ENCODE results near the gene TMEM126A.
"Not testable (repeated sequence)": the region's sequence is repeated elsewhere in the genome, so short reads cannot be mapped to it uniquely, and the experiment has no call there.

TMEM126A gene

DNA sequence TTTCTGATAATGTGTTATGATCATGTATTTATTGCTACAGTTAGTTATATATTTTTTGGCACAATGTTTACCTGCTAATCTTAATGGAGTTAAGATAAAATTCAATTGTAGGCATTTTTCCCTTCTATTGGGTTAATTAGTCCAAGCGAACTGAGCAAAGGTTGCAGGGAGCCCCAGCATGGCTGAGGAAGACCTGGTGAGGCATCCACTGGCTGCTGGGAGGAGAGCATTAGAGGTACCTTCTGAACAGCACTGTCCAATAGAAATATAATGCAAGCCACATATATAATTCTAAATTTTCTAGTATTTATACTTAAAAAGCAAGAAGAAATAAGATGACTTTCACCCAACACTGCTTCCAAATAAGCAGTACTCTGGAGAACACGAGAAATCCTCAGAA, 689 bp upstream of the TMEM126A start:
- no peak overlapping the region for H3K23ac ChIP-seq (ENCODE audit: low read length)
- peak overlapping the region; percentile 85 for H3K9ac ChIP-seq (ENCODE audit: low read length)
- no peak for DNase-seq
- H2AK5ac ChIP-seq (ENCODE audit: low read length): no peak overlapping the region
- H3K4ac ChIP-seq (ENCODE audit: low read depth, low read length): no peak overlapping the region
- WGBS (ENCODE audit: extremely low coverage, insufficient coverage, low lambda C conversion rate): no CpG with 5 or more reads among the region's 2 CpGs
- H2BK5ac ChIP-seq (ENCODE audit: low read length): no peak overlapping the region
- H3K4me2 ChIP-seq (ENCODE audit: low read length): peak overlapping the region; percentile 71
- no peaks in the 10 kb centered on the region for H3K79me1 ChIP-seq (ENCODE audit: low read length)
- H4K5ac ChIP-seq (ENCODE audit: low read length): peak overlapping the region; percentile 99
- H3K27me3 ChIP-seq (ENCODE audit: insufficient read depth, low read length, poor library complexity): no peaks in the 10 kb centered on the region
- H4K8ac ChIP-seq (ENCODE audit: low read depth, low read length): no peak overlapping the region
- peak overlapping the region; percentile 65 for H3K4me3 ChIP-seq (ENCODE audit: low read length)
- no peaks in the 10 kb centered on the region for H3K79me2 ChIP-seq (ENCODE audit: control insufficient read depth, insufficient read depth, low read length)
- H2BK15ac ChIP-seq (replicated peaks; ENCODE audit: low read depth): no peak overlapping the region
- H3K18ac ChIP-seq (ENCODE audit: low read length): no peak overlapping the region
- peak overlapping the region; percentile 91 for H3K56ac ChIP-seq (ENCODE audit: low read length)
- H2BK120ac ChIP-seq (ENCODE audit: low read depth, low read length): no peak overlapping the region
- H3K4me1 ChIP-seq (ENCODE audit: control insufficient read depth, low read depth, low read length): no peaks in the 10 kb centered on the region
- H3K36me3 ChIP-seq (ENCODE audit: control insufficient read depth, insufficient read depth, low read length): no peaks in the 10 kb centered on the region
- no peak overlapping the region for H3K27ac ChIP-seq (ENCODE audit: low read depth, low read length)

DNA sequence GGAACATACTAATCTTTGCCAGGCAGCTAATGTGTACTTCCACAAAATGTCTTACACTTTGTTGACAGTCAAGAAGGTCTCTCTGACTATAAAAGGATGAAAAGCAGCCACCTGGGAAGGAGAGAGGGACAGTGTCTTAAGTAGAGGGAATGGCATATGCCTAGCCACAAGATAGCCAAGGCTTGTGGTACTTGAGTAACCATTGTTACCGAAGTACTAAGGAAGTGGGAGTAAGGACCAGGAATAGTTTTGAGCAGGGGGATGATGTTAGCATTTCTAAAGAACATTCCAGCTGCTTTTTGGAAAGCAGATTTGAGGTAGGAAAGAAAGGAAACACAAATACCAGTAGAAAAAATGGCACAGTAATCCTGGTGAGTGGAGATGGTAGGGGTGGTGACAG, 3.4 kb downstream of the TMEM126A start:
- no peaks in the 10 kb centered on the region for H3K79me1 ChIP-seq (ENCODE audit: low read length)
- DNase-seq: no peak
- H3K4me2 ChIP-seq (ENCODE audit: low read length): no peak overlapping the region
- H3K4me1 ChIP-seq (ENCODE audit: control insufficient read depth, low read depth, low read length): no peaks in the 10 kb centered on the region
- no peak overlapping the region for H3K56ac ChIP-seq (ENCODE audit: low read length)
- H3K27me3 ChIP-seq (ENCODE audit: insufficient read depth, low read length, poor library complexity): no peaks in the 10 kb centered on the region
- H2BK15ac ChIP-seq (replicated peaks; ENCODE audit: low read depth): no peak overlapping the region
- H4K8ac ChIP-seq (ENCODE audit: low read depth, low read length): no peak overlapping the region
- H3K4ac ChIP-seq (ENCODE audit: low read depth, low read length): no peak overlapping the region
- H4K5ac ChIP-seq (ENCODE audit: low read length): no peak overlapping the region
- WGBS (ENCODE audit: extremely low coverage, insufficient coverage, low lambda C conversion rate): no CpG with 5 or more reads among the region's 1 CpG
- no peaks in the 10 kb centered on the region for H3K36me3 ChIP-seq (ENCODE audit: control insufficient read depth, insufficient read depth, low read length)
- H3K27ac ChIP-seq (ENCODE audit: low read depth, low read length): no peak overlapping the region
- H2BK120ac ChIP-seq (ENCODE audit: low read depth, low read length): no peak overlapping the region
- no peak overlapping the region for H3K9ac ChIP-seq (ENCODE audit: low read length)
- H2AK5ac ChIP-seq (ENCODE audit: low read length): no peak overlapping the region
- no peaks in the 10 kb centered on the region for H3K79me2 ChIP-seq (ENCODE audit: control insufficient read depth, insufficient read depth, low read length)
- H3K4me3 ChIP-seq (ENCODE audit: low read length): no peak overlapping the region
- H3K18ac ChIP-seq (ENCODE audit: low read length): no peak overlapping the region
- no peak overlapping the region for H2BK5ac ChIP-seq (ENCODE audit: low read length)
- H3K23ac ChIP-seq (ENCODE audit: low read length): no peak overlapping the region

DNA sequence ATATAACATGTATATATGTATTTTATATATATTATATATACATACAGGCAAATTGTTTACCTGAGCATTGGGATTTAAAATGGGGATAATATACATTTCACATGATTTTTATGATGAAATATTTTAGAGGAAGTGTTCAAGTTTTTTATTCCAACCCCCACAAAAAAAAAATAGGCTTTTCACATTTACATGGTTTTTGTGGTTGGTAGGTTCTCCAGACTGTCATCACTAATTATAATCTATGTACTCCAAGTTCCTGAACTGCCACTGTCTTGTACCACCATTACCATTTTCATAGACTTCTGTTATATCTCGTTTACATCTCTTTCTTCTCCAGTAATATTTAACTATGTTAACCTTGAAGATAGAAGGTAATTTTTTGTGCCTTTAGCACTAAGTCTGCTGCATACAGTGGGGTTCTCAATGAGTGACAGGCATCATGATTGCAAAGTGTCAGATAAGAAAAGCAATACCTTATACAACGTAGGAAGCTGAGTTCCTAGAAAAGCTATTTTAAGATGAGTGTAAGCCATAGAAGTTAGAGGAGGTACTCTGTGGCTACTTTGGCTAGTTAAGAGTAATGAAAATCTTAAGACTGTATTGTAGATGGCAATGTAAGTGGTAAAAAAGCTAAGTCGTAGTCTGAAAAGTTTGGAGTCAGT, 5.2 kb downstream of the TMEM126A start:
- DNase-seq: no peak
- H3K27ac ChIP-seq (ENCODE audit: low read depth, low read length): no peak overlapping the region
- WGBS (ENCODE audit: extremely low coverage, insufficient coverage, low lambda C conversion rate): no CpG with 5 or more reads among the region's 3 CpGs

DNA sequence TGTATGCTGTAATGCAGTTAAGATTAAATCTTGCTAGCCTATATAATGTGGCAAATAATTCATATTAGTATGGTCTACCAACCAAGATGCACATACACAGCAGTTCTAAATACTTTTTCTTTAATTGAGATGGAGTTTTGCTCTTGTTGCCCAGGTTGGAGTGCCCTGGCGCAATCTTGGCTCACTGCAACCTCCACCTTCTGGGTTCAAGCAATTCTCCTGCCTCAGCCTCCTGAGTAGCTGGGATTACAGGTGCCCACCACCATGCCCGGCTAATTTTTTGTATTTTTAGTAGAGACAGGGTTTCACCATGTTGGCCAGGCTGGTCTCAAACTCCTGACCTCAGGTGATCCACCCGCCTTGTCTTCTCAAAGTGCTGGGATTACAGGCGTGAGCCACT, 6.6 kb downstream of the TMEM126A start:
- H3K9ac ChIP-seq (ENCODE audit: low read length); H2AK5ac ChIP-seq (ENCODE audit: low read length); H2BK5ac ChIP-seq (ENCODE audit: low read length); H3K18ac ChIP-seq (ENCODE audit: low read length); H3K79me1 ChIP-seq (ENCODE audit: low read length); H3K56ac ChIP-seq (ENCODE audit: low read length); H3K4me1 ChIP-seq (ENCODE audit: control insufficient read depth, low read depth, low read length); H3K79me2 ChIP-seq (ENCODE audit: control insufficient read depth, insufficient read depth, low read length); DNase-seq; H3K4ac ChIP-seq (ENCODE audit: low read depth, low read length); H3K27ac ChIP-seq (ENCODE audit: low read depth, low read length); H4K5ac ChIP-seq (ENCODE audit: low read length); H3K4me3 ChIP-seq (ENCODE audit: low read length); H3K23ac ChIP-seq (ENCODE audit: low read length); H3K4me2 ChIP-seq (ENCODE audit: low read length); H4K8ac ChIP-seq (ENCODE audit: low read depth, low read length); H3K36me3 ChIP-seq (ENCODE audit: control insufficient read depth, insufficient read depth, low read length); H2BK120ac ChIP-seq (ENCODE audit: low read depth, low read length); H3K27me3 ChIP-seq (ENCODE audit: insufficient read depth, low read length, poor library complexity); H2BK15ac ChIP-seq (replicated peaks; ENCODE audit: low read depth): not testable (repeated sequence)
- WGBS (ENCODE audit: extremely low coverage, insufficient coverage, low lambda C conversion rate): no CpG with 5 or more reads among the region's 4 CpGs

More for the DNA sequence above, 5.2 kb downstream of the TMEM126A start:
- Histone ChIP-seq H4K5ac (ENCODE audit: low read length) (no peak overlapping the region), H3K4ac (ENCODE audit: low read depth, low read length) (no peak overlapping the region), H2BK15ac (replicated peaks; ENCODE audit: low read depth) (no peak overlapping the region), H2AK5ac (ENCODE audit: low read length) (no peak overlapping the region), H3K4me3 (ENCODE audit: low read length) (no peak overlapping the region), H3K18ac (ENCODE audit: low read length) (no peak overlapping the region), H4K8ac (ENCODE audit: low read depth, low read length) (no peak overlapping the region), H2BK5ac (ENCODE audit: low read length) (no peak overlapping the region), H3K4me2 (ENCODE audit: low read length) (no peak overlapping the region), H2BK120ac (ENCODE audit: low read depth, low read length) (no peak overlapping the region), H3K56ac (ENCODE audit: low read length) (no peak overlapping the region), H3K23ac (ENCODE audit: low read length) (no peak overlapping the region), H3K79me2 (ENCODE audit: control insufficient read depth, insufficient read depth, low read length) (no peaks in the 10 kb centered on the region), H3K4me1 (ENCODE audit: control insufficient read depth, low read depth, low read length) (no peaks in the 10 kb centered on the region), H3K36me3 (ENCODE audit: control insufficient read depth, insufficient read depth, low read length) (no peaks in the 10 kb centered on the region), H3K27me3 (ENCODE audit: insufficient read depth, low read length, poor library complexity) (no peaks in the 10 kb centered on the region), H3K9ac (ENCODE audit: low read length) (no peak overlapping the region), H3K79me1 (ENCODE audit: low read length) (peaks cover 2% of the 10 kb centered on the region)

DNA sequence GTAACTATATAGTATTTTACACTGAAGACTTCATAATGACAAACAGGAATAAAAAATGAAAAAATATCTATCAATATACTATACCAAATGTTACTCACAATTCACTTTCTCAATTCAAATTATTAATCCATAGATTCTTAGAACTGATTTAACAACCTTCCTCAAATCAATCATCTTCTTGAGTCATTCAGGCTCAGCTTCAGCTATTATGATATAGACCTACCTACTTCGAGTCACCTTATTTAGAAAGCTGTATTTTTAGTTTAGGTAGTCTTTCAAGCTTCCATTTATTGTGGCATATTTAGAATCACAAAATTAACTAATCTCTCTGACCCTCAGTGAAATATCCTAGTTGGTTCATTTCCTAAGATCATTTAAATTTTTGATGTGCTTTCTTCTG, 9.0 kb downstream of the TMEM126A start:
- DNase-seq: no peak
- Histone ChIP-seq H3K23ac (ENCODE audit: low read length) (no peak overlapping the region), H3K9ac (ENCODE audit: low read length) (no peak overlapping the region), H3K56ac (ENCODE audit: low read length) (no peak overlapping the region), H3K4me2 (ENCODE audit: low read length) (no peak overlapping the region), H2BK120ac (ENCODE audit: low read depth, low read length) (no peak overlapping the region), H3K4me3 (ENCODE audit: low read length) (no peak overlapping the region), H3K18ac (ENCODE audit: low read length) (no peak overlapping the region), H3K27ac (ENCODE audit: low read depth, low read length) (no peak overlapping the region), H2BK15ac (replicated peaks; ENCODE audit: low read depth) (no peak overlapping the region), H3K79me2 (ENCODE audit: control insufficient read depth, insufficient read depth, low read length) (peaks cover 9% of the 10 kb centered on the region), H2AK5ac (ENCODE audit: low read length) (no peak overlapping the region), H3K4me1 (ENCODE audit: control insufficient read depth, low read depth, low read length) (no peaks in the 10 kb centered on the region), H4K8ac (ENCODE audit: low read depth, low read length) (no peak overlapping the region), H2BK5ac (ENCODE audit: low read length) (no peak overlapping the region), H4K5ac (ENCODE audit: low read length) (no peak overlapping the region), H3K36me3 (ENCODE audit: control insufficient read depth, insufficient read depth, low read length) (no peaks in the 10 kb centered on the region), H3K27me3 (ENCODE audit: insufficient read depth, low read length, poor library complexity) (no peaks in the 10 kb centered on the region), H3K4ac (ENCODE audit: low read depth, low read length) (no peak overlapping the region), H3K79me1 (ENCODE audit: low read length) (peaks cover 2% of the 10 kb centered on the region)
- WGBS (ENCODE audit: extremely low coverage, insufficient coverage, low lambda C conversion rate): no CpG with 5 or more reads among the region's 1 CpG

DNA sequence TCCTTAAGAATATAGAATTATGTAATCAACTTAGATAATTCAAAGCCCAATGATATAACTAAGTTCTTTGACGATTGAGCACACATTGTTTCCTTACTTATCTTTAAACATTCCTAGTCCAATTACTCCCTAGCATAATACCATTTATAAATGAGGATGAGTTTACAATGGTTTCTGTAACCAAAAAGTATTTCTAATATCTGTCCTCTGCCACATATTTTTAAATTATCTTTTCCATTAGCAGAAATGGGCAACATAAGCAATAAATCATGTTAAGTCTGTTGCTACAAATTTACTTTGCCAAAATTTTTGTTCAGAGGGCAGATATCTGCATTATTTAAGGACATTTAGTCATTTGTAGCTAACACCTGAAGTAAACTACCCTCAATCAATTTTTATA, 10.4 kb downstream of the TMEM126A start:
- Histone ChIP-seq H3K23ac (ENCODE audit: low read length) (no peak overlapping the region), H3K79me2 (ENCODE audit: control insufficient read depth, insufficient read depth, low read length) (peaks cover 21% of the 10 kb centered on the region), H4K8ac (ENCODE audit: low read depth, low read length) (no peak overlapping the region), H4K5ac (ENCODE audit: low read length) (no peak overlapping the region), H3K4me1 (ENCODE audit: control insufficient read depth, low read depth, low read length) (no peaks in the 10 kb centered on the region), H3K4ac (ENCODE audit: low read depth, low read length) (no peak overlapping the region), H2BK15ac (replicated peaks; ENCODE audit: low read depth) (no peak overlapping the region), H2BK5ac (ENCODE audit: low read length) (no peak overlapping the region), H3K36me3 (ENCODE audit: control insufficient read depth, insufficient read depth, low read length) (no peaks in the 10 kb centered on the region), H3K9ac (ENCODE audit: low read length) (no peak overlapping the region), H3K79me1 (ENCODE audit: low read length) (peaks cover 2% of the 10 kb centered on the region), H3K27me3 (ENCODE audit: insufficient read depth, low read length, poor library complexity) (no peaks in the 10 kb centered on the region), H3K56ac (ENCODE audit: low read length) (no peak overlapping the region), H3K18ac (ENCODE audit: low read length) (no peak overlapping the region), H3K4me3 (ENCODE audit: low read length) (no peak overlapping the region), H2BK120ac (ENCODE audit: low read depth, low read length) (no peak overlapping the region), H3K4me2 (ENCODE audit: low read length) (no peak overlapping the region), H2AK5ac (ENCODE audit: low read length) (no peak overlapping the region), H3K27ac (ENCODE audit: low read depth, low read length) (no peak overlapping the region)
- DNase-seq: no peak
- WGBS (ENCODE audit: extremely low coverage, insufficient coverage, low lambda C conversion rate): no CpG with 5 or more reads among the region's 1 CpG
